Keratinocyte (primary cell): ENCODE measurements around the gene CMIP. TPM values are rescaled to one million over a fixed set of nuclear protein-coding genes. Genes with fewer than 3 reads are reported as not detected.
"Not testable (repeated sequence)": the region's sequence is repeated elsewhere in the genome, so short reads cannot be mapped to it uniquely, and the experiment has no call there.

ENCODE experiments used
- DNase-seq: peaks from one replicate; pipeline ENCODE4 v3.0.0-alpha.2; 2011; ENCODE audit warnings: low read depth, missing footprints, low spot score
- FAIRE-seq: peaks from 2 replicates; lab custom pipeline; 2011; peaks lifted over from hg19 to GRCh38; lab: Jason Lieb, UNC
- H2AFZ ChIP-seq: 2 replicates; pipeline ENCODE4 v1.6.0; 2012; ENCODE audit warnings: low read length, control low read depth, inconsistent platforms; ENCODE audit not compliant: control insufficient read depth
- H3K27ac ChIP-seq: 2 replicates; pipeline ENCODE4 v1.5.1; 2011; ENCODE audit warnings: low read length; ENCODE audit not compliant: control insufficient read depth, insufficient read depth
- H3K27me3 ChIP-seq: 3 replicates; pipeline ENCODE4 v1.6.0; 2011; ENCODE audit warnings: low read length; ENCODE audit not compliant: control insufficient read depth, insufficient read depth; ENCODE audit errors: extremely low read depth
- H3K36me3 ChIP-seq, 2 experiments: 2 replicates in 1 of 2; 3 replicates in 1 of 2; pipeline ENCODE4 v1.5.1; 2011; ENCODE audit warnings: low read length in 2 of 2, mild to moderate bottlenecking in 1 of 2; ENCODE audit not compliant: control insufficient read depth in 2 of 2, insufficient read depth in 2 of 2; ENCODE audit errors: extremely low read depth in 1 of 2
- H3K4me1 ChIP-seq: 3 replicates; pipeline ENCODE4 v1.5.1; 2011; ENCODE audit warnings: low read length; ENCODE audit not compliant: control insufficient read depth, insufficient read depth; ENCODE audit errors: extremely low read depth
- H3K4me2 ChIP-seq: 3 replicates; pipeline ENCODE4 v1.6.0; 2011; ENCODE audit warnings: low read depth, low read length; ENCODE audit not compliant: control insufficient read depth, insufficient read depth; ENCODE audit errors: extremely low read depth
- H3K4me3 ChIP-seq, 3 experiments: fragments of 200-600 bp in 1 of 3; sonication (generic) in 1 of 3; 2 replicates in 2 of 3; 3 replicates in 1 of 3; pipeline ENCODE4 v1.5.1; 2011 to 2016; ENCODE audit warnings: low read length in 3 of 3, mild to moderate bottlenecking in 3 of 3, control low read depth in 2 of 3, inconsistent platforms in 1 of 3, low read depth in 1 of 3, mixed read lengths in 1 of 3, mixed run types in 1 of 3, moderate library complexity in 1 of 3; ENCODE audit not compliant: control insufficient read depth in 2 of 3, insufficient read depth in 2 of 3; ENCODE audit errors: extremely low read depth in 1 of 3
- H3K79me2 ChIP-seq: 2 replicates; pipeline ENCODE4 v1.6.0; 2012; ENCODE audit warnings: low read length; ENCODE audit not compliant: control insufficient read depth, insufficient read depth
- H3K9ac ChIP-seq: 3 replicates; pipeline ENCODE4 v1.6.0; 2011; ENCODE audit warnings: low read length; ENCODE audit not compliant: control insufficient read depth, insufficient read depth; ENCODE audit errors: extremely low read depth
- H3K9me1 ChIP-seq: 3 replicates; pipeline ENCODE4 v1.6.0; 2011; ENCODE audit warnings: low read length; ENCODE audit not compliant: control insufficient read depth, insufficient read depth; ENCODE audit errors: extremely low read depth
- H3K9me3 ChIP-seq: 2 replicates; pipeline ENCODE4 v1.5.1; 2012; ENCODE audit warnings: low read depth, low read length; ENCODE audit not compliant: control insufficient read depth
- H4K20me1 ChIP-seq: 3 replicates; pipeline ENCODE4 v1.6.0; 2011; ENCODE audit warnings: low read length; ENCODE audit not compliant: control insufficient read depth, insufficient read depth; ENCODE audit errors: extremely low read depth
- CTCF ChIP-seq, 3 experiments: IDR thresholded peaks in 1 of 3; conservative IDR thresholded peaks in 1 of 3; optimal IDR thresholded peaks in 1 of 3; 2 replicates in 2 of 3; 3 replicates in 1 of 3; pipeline versions ENCODE3 to v1.5.1; 2011; ENCODE audit warnings: low read length in 3 of 3, mild to moderate bottlenecking in 3 of 3, moderate library complexity in 2 of 3, control low read depth in 1 of 3, inconsistent platforms in 1 of 3; ENCODE audit not compliant: insufficient read depth in 2 of 3; ENCODE audit errors: extremely low read depth in 1 of 3
- EZH2 ChIP-seq: IDR thresholded peaks from one replicate; pipeline ENCODE4 v1.6.1; 2012; ENCODE audit warnings: inconsistent platforms, mild to moderate bottlenecking, low read length, moderate library complexity
- dilution Hi-C: fragments of 300-500 bp; cut with MboI; formaldehyde crosslinking; loops from one replicate; pipeline ENCODE4 v1.7.0; 2020; ENCODE audit warnings: low sequenced_read_pairs; ENCODE audit not compliant: extremely low pct_ligation_motif_present
- polyA plus RNA-seq, 5 experiments: library from polyadenylated mRNA; depleted of rRNA in 3 of 5; stranded (reverse) in 3 of 5; stranded (forward) in 1 of 5; unstranded in 1 of 5; fragments of >200 nt; gene quantifications; 1 replicate in 1 of 5; 2 replicates in 3 of 5; 3 replicates in 1 of 5; pipeline versions ENCODE4 v1.2.1 to v1.2.3, GENCODE V29; 2011 to 2012; ENCODE audit warnings: missing spikeins in 2 of 5, low read depth in 1 of 5, low replicate concordance in 1 of 5

Gene CMIP
- polyA plus RNA-seq, 1 donor (not counting 4 experiments of a cell fraction or from before 2014, with no cell fraction given), result 5.0 TPM

GRCh38 chr16:81575834-81576233 is 131.2 kb downstream of the CMIP start:
- no peak for FAIRE-seq
- Histone ChIP-seq H3K9ac (no peak overlapping the region), H3K9me1 (no peaks in the 10 kb centered on the region), H3K4me3 (no peak overlapping the region), H3K27me3 (no peaks in the 10 kb centered on the region), H3K79me2 (peaks cover 78% of the 10 kb centered on the region), H2AFZ (no peak overlapping the region), H3K36me3 (peaks cover 0 to 2% of the 10 kb centered on the region in 2 experiments), H3K4me2 (no peak overlapping the region), H3K9me3 (no peaks in the 10 kb centered on the region), H3K27ac (no peak overlapping the region), H4K20me1 (no peaks in the 10 kb centered on the region), H3K4me1 (peaks cover 10% of the 10 kb centered on the region)
- TF ChIP-seq EZH2 (no peak), CTCF (optimal IDR thresholded peaks at IDR 0.05 in 1 of 3, IDR thresholded peaks at IDR 0.05 in 1 of 3, conservative IDR thresholded peaks at IDR 0.05 in 1 of 3; ENCODE audit: extremely low read depth in 1 of 3, insufficient read depth in 2 of 3, low read length in 3 of 3) (no peak)
- no peak for DNase-seq
- dilution Hi-C loops, result no loop called here

- peaks cover 70% of the 10 kb centered on the region for H3K79me2 ChIP-seq
- dilution Hi-C loops, result no loop called here
Measured at GRCh38 chr16:81576696-81577095, 132.1 kb downstream of the CMIP start.

GRCh38 chr16:81577272-81577671 is 132.7 kb downstream of the CMIP start:
- FAIRE-seq, H3K9me1 ChIP-seq, DNase-seq, H3K9ac ChIP-seq, H3K27me3 ChIP-seq, H3K4me2 ChIP-seq, H3K27ac ChIP-seq, H3K36me3 ChIP-seq, H4K20me1 ChIP-seq, H3K4me3 ChIP-seq, H3K9me3 ChIP-seq, dilution Hi-C loops, H2AFZ ChIP-seq: not testable (repeated sequence)
- Histone ChIP-seq H3K79me2 (peaks cover 70% of the 10 kb centered on the region), H3K4me1 (peaks cover 21% of the 10 kb centered on the region)

More at GRCh38 chr16:81576696-81577095, 132.1 kb downstream of the CMIP start:
- Histone ChIP-seq H3K9me1 (no peaks in the 10 kb centered on the region), H3K4me2 (no peak overlapping the region), H3K27ac (no peak overlapping the region), H3K27me3 (no peaks in the 10 kb centered on the region), H2AFZ (no peak overlapping the region), H4K20me1 (no peaks in the 10 kb centered on the region), H3K9me3 (no peaks in the 10 kb centered on the region), H3K4me3 (no peak overlapping the region), H3K36me3 (peaks cover 0 to 2% of the 10 kb centered on the region in 2 experiments), H3K9ac (no peak overlapping the region), H3K4me1 (peaks cover 15% of the 10 kb centered on the region)
- DNase-seq (no peak), FAIRE-seq (no peak)
- TF ChIP-seq EZH2 (no peak), CTCF (optimal IDR thresholded peaks at IDR 0.05 in 1 of 3, IDR thresholded peaks at IDR 0.05 in 1 of 3, conservative IDR thresholded peaks at IDR 0.05 in 1 of 3; ENCODE audit: extremely low read depth in 1 of 3, insufficient read depth in 2 of 3, low read length in 3 of 3) (no peak)
